Kidney (tissue), 14 donors: Measurements from ENCODE around the gene CCDC149. TPM values are rescaled to one million over a fixed set of nuclear protein-coding genes. Genes with fewer than 3 reads are reported as not detected.

Experiments used
- DNase-seq, 5 donors: peaks; one replicate each; pipeline ENCODE4 v3.0.0-alpha.2; 2013 to 2020
- FAIRE-seq: peaks from 2 replicates; lab custom pipeline; 2012; peaks lifted over from hg19 to GRCh38; lab: Jason Lieb, UNC
- H3K27ac ChIP-seq, 2 donors: one replicate each; pipeline ENCODE4 v1.7.0; 2013; ENCODE audit warnings: low read depth in 2 of 2, low read length in 2 of 2, inconsistent platforms in 1 of 2
- H3K27me3 ChIP-seq: one replicate; pipeline ENCODE4 v1.7.1; 2013; ENCODE audit warnings: low read length, inconsistent platforms; ENCODE audit not compliant: control insufficient read depth, insufficient read depth
- H3K36me3 ChIP-seq, 3 donors: one replicate each; pipeline versions ENCODE4 v1.7.0 to v1.7.1; 2013; ENCODE audit warnings: low read length in 3 of 3, control low read depth in 1 of 3, inconsistent platforms in 1 of 3; ENCODE audit not compliant: insufficient read depth in 3 of 3, control insufficient read depth in 2 of 3
- H3K4me1 ChIP-seq, 3 donors: one replicate each; pipeline versions ENCODE4 v1.7.0 to v1.7.1; 2013; ENCODE audit warnings: low read length in 3 of 3, inconsistent platforms in 1 of 3, low read depth in 1 of 3; ENCODE audit not compliant: control insufficient read depth in 2 of 3, insufficient read depth in 2 of 3
- H3K4me3 ChIP-seq, 3 donors: one replicate each; pipeline versions ENCODE4 v1.7.0 to v1.8.1; 2013; ENCODE audit warnings: low read length in 3 of 3, control low read depth in 1 of 3, inconsistent platforms in 1 of 3
- H3K9ac ChIP-seq, 3 donors: one replicate each; pipeline versions ENCODE4 v1.7.0 to v1.7.1; 2013; ENCODE audit warnings: low read length in 3 of 3, control low read depth in 1 of 3, inconsistent platforms in 1 of 3
- H3K9me3 ChIP-seq, 3 donors: one replicate each; pipeline versions ENCODE4 v1.7.0 to v1.7.1; 2013; ENCODE audit warnings: low read length in 3 of 3, control low read depth in 1 of 3, inconsistent platforms in 1 of 3; ENCODE audit not compliant: control insufficient read depth in 2 of 3, insufficient read depth in 1 of 3
- intact Hi-C: fragments of 100-400 bp; cut with DNase I; formaldehyde crosslinking; loops from one replicate; pipeline ENCODE4 v1.11.1; 2022
- polyA plus RNA-seq: library from polyadenylated mRNA; stranded (reverse); fragments of 350-450 nt; fragmentation: Illumina TruSeq; extraction: RNeasy Lipid Tissue Mini Kit (QIAGEN cat#74804); gene quantifications from one replicate; pipeline ENCODE4 v1.2.3, GENCODE V29; 2014; ENCODE audit warnings: low read depth, low replicate concordance; ENCODE audit not compliant: insufficient read depth
- total RNA-seq: library from RNA; stranded (reverse); fragmentation: NEBNext Ultra II Directional; extraction: Animal tissue kit (Norgen Biotek cat#: 25700); gene quantifications from one replicate; pipeline ENCODE4 v1.2.1, GENCODE V29; 2021
- TF ChIP-seq, protein P1 (sequence below): IDR thresholded peaks from 3 replicates; pipeline ENCODE4 v1.5.1; 2012; ENCODE audit warnings: mild to moderate bottlenecking, moderate library complexity, borderline replicate concordance; ENCODE audit not compliant: insufficient read depth; ENCODE audit errors: extremely low read depth
- donor health status: control.
- donor health status: control.
- donor health status: control.
- donor health status: control.
- donor health status: control.
- donor health status: DM: yes; HTN: yes; CAD: no.
- donor health status: Normal renal cell carcinoma (clear cell type).

Gene CCDC149
- total and polyA plus RNA-seq, 2 donors from 2014 or later, result 6.9 to 21.8 TPM

GRCh38 chr4:24845902-24846301, 66.9 kb downstream of the CCDC149 start:
- TF ChIP-seq, protein P1, sequence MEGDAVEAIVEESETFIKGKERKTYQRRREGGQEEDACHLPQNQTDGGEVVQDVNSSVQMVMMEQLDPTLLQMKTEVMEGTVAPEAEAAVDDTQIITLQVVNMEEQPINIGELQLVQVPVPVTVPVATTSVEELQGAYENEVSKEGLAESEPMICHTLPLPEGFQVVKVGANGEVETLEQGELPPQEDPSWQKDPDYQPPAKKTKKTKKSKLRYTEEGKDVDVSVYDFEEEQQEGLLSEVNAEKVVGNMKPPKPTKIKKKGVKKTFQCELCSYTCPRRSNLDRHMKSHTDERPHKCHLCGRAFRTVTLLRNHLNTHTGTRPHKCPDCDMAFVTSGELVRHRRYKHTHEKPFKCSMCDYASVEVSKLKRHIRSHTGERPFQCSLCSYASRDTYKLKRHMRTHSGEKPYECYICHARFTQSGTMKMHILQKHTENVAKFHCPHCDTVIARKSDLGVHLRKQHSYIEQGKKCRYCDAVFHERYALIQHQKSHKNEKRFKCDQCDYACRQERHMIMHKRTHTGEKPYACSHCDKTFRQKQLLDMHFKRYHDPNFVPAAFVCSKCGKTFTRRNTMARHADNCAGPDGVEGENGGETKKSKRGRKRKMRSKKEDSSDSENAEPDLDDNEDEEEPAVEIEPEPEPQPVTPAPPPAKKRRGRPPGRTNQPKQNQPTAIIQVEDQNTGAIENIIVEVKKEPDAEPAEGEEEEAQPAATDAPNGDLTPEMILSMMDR, result no peak
- Histone ChIP-seq H3K27ac (no peak overlapping the region), H3K9ac (no peak overlapping the region), H3K9me3 (no peaks in the 10 kb centered on the region), H3K27me3 (no peaks in the 10 kb centered on the region), H3K4me3 (no peak overlapping the region), H3K36me3 (no peaks in the 10 kb centered on the region), H3K4me1 (peaks cover 0 to 6% (median 1%) of the 10 kb centered on the region in 3 donors)
- no peak for FAIRE-seq
- intact Hi-C loops, result no loop called here
- no peak for DNase-seq

DNA sequence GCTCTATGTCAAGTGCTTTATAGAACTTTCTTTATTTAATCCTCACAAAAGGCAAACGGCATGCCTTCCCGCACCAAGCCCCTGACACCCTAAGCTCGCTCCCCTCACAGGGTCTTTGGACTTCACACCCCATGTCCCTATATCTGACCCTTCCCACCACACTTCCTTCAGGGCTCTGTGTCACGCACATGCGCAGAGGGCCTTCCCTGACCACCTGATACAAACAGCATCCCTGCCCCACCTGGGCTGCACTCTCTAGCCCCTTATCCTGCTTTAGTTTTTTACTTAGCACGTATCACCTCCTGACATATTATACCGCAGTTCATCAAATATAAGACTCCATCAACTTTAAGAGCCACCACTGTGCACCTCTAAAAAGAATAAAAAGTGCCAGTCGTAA, 67.7 kb downstream of the CCDC149 start:
- FAIRE-seq, result no peak

GRCh38 chr4:24843096-24843495, 69.7 kb downstream of the CCDC149 start:
- intact Hi-C loops, result no loop called here
- H3K4me1 ChIP-seq, result peaks cover 0 to 6% (median 3%) of the 10 kb centered on the region in 3 donors
- H3K27ac ChIP-seq, result no peak overlapping the region
- TF ChIP-seq, protein P1, result no peak
- peaks cover 0 to 4% (median 0%) of the 10 kb centered on the region in 3 donors for H3K9me3 ChIP-seq
- DNase-seq, result no peak
- no peak for FAIRE-seq
- H3K36me3 ChIP-seq, result no peaks in the 10 kb centered on the region
- H3K9ac ChIP-seq, result no peak overlapping the region
- no peaks in the 10 kb centered on the region for H3K27me3 ChIP-seq
- no peak overlapping the region for H3K4me3 ChIP-seq

More for the DNA sequence above, 67.7 kb downstream of the CCDC149 start:
- no peaks in the 10 kb centered on the region for H3K36me3 ChIP-seq
- DNase-seq, result no peak
- peaks cover 0 to 6% (median 3%) of the 10 kb centered on the region in 3 donors for H3K4me1 ChIP-seq
- peaks cover 0 to 4% (median 0%) of the 10 kb centered on the region in 3 donors for H3K9me3 ChIP-seq
- H3K27ac ChIP-seq, result no peak overlapping the region
- TF ChIP-seq, protein P1, result no peak
- H3K27me3 ChIP-seq, result no peaks in the 10 kb centered on the region
- H3K9ac ChIP-seq, result no peak overlapping the region
- no peak overlapping the region for H3K4me3 ChIP-seq
- intact Hi-C loops, result no loop called here

DNA sequence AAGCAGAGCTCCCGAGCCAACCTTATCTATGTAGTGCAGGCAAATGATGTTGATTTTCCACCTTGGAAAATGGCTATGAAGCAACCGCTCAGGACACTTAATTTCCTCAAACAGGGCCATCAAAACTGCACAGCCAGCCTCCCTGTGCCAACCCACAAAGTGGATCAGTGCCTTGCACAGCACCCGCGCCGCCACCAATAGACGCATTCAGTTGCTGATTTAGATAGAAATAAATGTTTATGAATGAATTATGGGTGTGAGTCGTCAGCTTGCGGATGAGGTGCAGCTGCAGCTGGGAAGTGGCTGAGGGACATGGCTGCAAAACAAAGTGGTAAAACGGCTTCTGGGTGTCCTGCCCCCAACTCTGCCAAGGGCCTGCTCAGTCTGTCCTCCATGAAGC, 70.5 kb downstream of the CCDC149 start:
- Histone ChIP-seq H3K27ac (no peak overlapping the region), H3K4me3 (no peak overlapping the region), H3K9me3 (peaks cover 0 to 4% (median 0%) of the 10 kb centered on the region in 3 donors), H3K36me3 (no peaks in the 10 kb centered on the region), H3K9ac (no peak overlapping the region), H3K27me3 (no peaks in the 10 kb centered on the region), H3K4me1 (peaks cover 0 to 6% (median 3%) of the 10 kb centered on the region in 3 donors)
- TF ChIP-seq, protein P1, result no peak
- DNase-seq (no peak), FAIRE-seq (no peak)
- intact Hi-C loops, result no loop called here
